Neural cell (in vitro differentiated cells): Measurements from ENCODE around the gene PODXL2. TPM values are rescaled to one million over a fixed set of nuclear protein-coding genes. Genes with fewer than 3 reads are reported as not detected.

ENCODE experiments used
- H2AFZ ChIP-seq: fragments of 200-600, 300-800 bp; sonication (generic), shearing (Covaris generic); 2 replicates; pipeline ENCODE4 v1.6.0; 2014; ENCODE audit warnings: low read depth, mild to moderate bottlenecking, antibody characterized with exemption, low read length, moderate library complexity
- H3F3A ChIP-seq: fragments of 200-600 bp; shearing (Covaris generic); 2 replicates; pipeline ENCODE4 v1.6.1; 2016; ENCODE audit warnings: mild to moderate bottlenecking, moderate library complexity, mixed read lengths, antibody characterized with exemption, low read length; ENCODE audit not compliant: insufficient read depth, poor library complexity, severe bottlenecking
- H3K27ac ChIP-seq: fragments of 200-600, 300-800 bp; sonication (generic), shearing (Covaris generic); 2 replicates; pipeline ENCODE4 v1.5.1; 2014; ENCODE audit warnings: mild to moderate bottlenecking, low read length, moderate library complexity
- H3K27me3 ChIP-seq: fragments of 300-800, 200-600 bp; sonication (generic), shearing (Covaris generic); 2 replicates; pipeline ENCODE4 v1.6.0; 2014; ENCODE audit warnings: mild to moderate bottlenecking, low read depth, low read length, moderate library complexity; ENCODE audit not compliant: insufficient read depth
- H3K36me3 ChIP-seq: fragments of 300-800, 200-600 bp; sonication (generic), shearing (Covaris generic); 2 replicates; pipeline ENCODE4 v1.5.1; 2014; ENCODE audit warnings: mild to moderate bottlenecking, antibody characterized with exemption, low read length, moderate library complexity; ENCODE audit not compliant: insufficient read depth
- H3K4me2 ChIP-seq: fragments of 300-800, 200-600 bp; sonication (generic), shearing (Covaris generic); 2 replicates; pipeline ENCODE4 v1.6.0; 2014; ENCODE audit warnings: mild to moderate bottlenecking, low read length
- H3K4me3 ChIP-seq: fragments of 300-800, 200-600 bp; sonication (generic), shearing (Covaris generic); 2 replicates; pipeline ENCODE4 v1.5.1; 2014; ENCODE audit warnings: mild to moderate bottlenecking, low read length, moderate library complexity
- H3K79me2 ChIP-seq: fragments of 200-600 bp; shearing (Covaris generic); replicated peaks from 2 replicates; pipeline ENCODE4 v1.6.0; 2014; ENCODE audit warnings: mild to moderate bottlenecking, low read length, moderate library complexity; ENCODE audit not compliant: insufficient read depth
- H3K9ac ChIP-seq: fragments of 300-800, 200-600 bp; sonication (generic), shearing (Covaris generic); 2 replicates; pipeline ENCODE4 v1.6.1; 2016; ENCODE audit warnings: mild to moderate bottlenecking, low read length, mixed read lengths
- H3K9me2 ChIP-seq: fragments of 200-600 bp; shearing (Covaris generic); 2 replicates; pipeline ENCODE4 v1.6.1; 2016; ENCODE audit warnings: mild to moderate bottlenecking, low read length, mixed read lengths; ENCODE audit not compliant: insufficient read depth
- H3K9me3 ChIP-seq: fragments of 200-600, 300-800 bp; sonication (generic), shearing (Covaris generic); 2 replicates; pipeline ENCODE4 v1.6.1; 2016; ENCODE audit warnings: mild to moderate bottlenecking, mixed run types, low read length, moderate library complexity, mixed read lengths
- H4K20me1 ChIP-seq: fragments of 200-600 bp; shearing (Covaris generic); 2 replicates; pipeline ENCODE4 v1.6.1; 2016; ENCODE audit warnings: mild to moderate bottlenecking, mixed run types; ENCODE audit not compliant: insufficient read depth
- EZH2 ChIP-seq: fragments of 200-600, 300-800 bp; shearing (Covaris generic), sonication (generic); IDR thresholded peaks from 2 replicates; pipeline ENCODE4 v1.6.1; 2014; ENCODE audit warnings: antibody characterized with exemption, low read length, borderline replicate concordance, mild to moderate bottlenecking; ENCODE audit not compliant: insufficient read depth, poor library complexity, severe bottlenecking
- MXI1 ChIP-seq: fragments of 450-650 bp; conservative IDR thresholded peaks from 2 replicates; pipeline ENCODE4 v1.6.1; 2014; ENCODE audit warnings: antibody characterized with exemption, mild to moderate bottlenecking; ENCODE audit not compliant: poor library complexity, severe bottlenecking
- POLR2AphosphoS5 ChIP-seq: IDR thresholded peaks from 2 replicates; pipeline ENCODE4 v1.6.1; 2012
- RAD21 ChIP-seq: fragments of 450-650 bp; conservative IDR thresholded peaks from 2 replicates; pipeline ENCODE4 v1.6.1; 2014; ENCODE audit warnings: antibody characterized with exemption, mild to moderate bottlenecking, moderate library complexity
- SMC3 ChIP-seq: fragments of 450-650 bp; conservative IDR thresholded peaks from 2 replicates; pipeline ENCODE4 v1.6.1; 2014; ENCODE audit warnings: antibody characterized with exemption, mild to moderate bottlenecking, moderate library complexity; ENCODE audit not compliant: poor library complexity
- TAF1 ChIP-seq: IDR thresholded peaks from 2 replicates; pipeline ENCODE4 v1.6.1; 2012; ENCODE audit warnings: low read depth
- polyA plus RNA-seq: library from polyadenylated mRNA; depleted of rRNA; stranded (reverse); fragments of >200 nt; gene quantifications from 2 replicates; pipeline ENCODE4 v1.2.3, GENCODE V29; 2014
- TF ChIP-seq, protein P1 (sequence below): fragments of 450-650 bp; IDR thresholded peaks from 2 replicates; pipeline ENCODE4 v1.5.1; 2014; ENCODE audit warnings: antibody characterized with exemption, mild to moderate bottlenecking, moderate library complexity; ENCODE audit not compliant: poor library complexity, severe bottlenecking

The PODXL2 gene
- polyA plus RNA-seq, 1 donor from 2014 or later, result 266 TPM

GRCh38 chr3:127673191-127674100 lies 44.5 kb downstream of the PODXL2 start:
- H3F3A ChIP-seq, result no peaks in the 10 kb centered on the region
- no peak overlapping the region for H3K4me2 ChIP-seq
- H3K27me3 ChIP-seq, result no peaks in the 10 kb centered on the region
- H3K36me3 ChIP-seq, result no peaks in the 10 kb centered on the region
- no peaks in the 10 kb centered on the region for H3K9me3 ChIP-seq
- no peak overlapping the region for H2AFZ ChIP-seq
- no peaks in the 10 kb centered on the region for H3K79me2 ChIP-seq
- no peak for TF ChIP-seq RAD21
- peak; percentile 1 for TF ChIP-seq POLR2AphosphoS5
- TF ChIP-seq SMC3, result no peak
- H4K20me1 ChIP-seq, result no peaks in the 10 kb centered on the region
- H3K9ac ChIP-seq, result peak overlapping the region; percentile 42
- peak overlapping the region; percentile 60 for H3K4me3 ChIP-seq
- no peaks in the 10 kb centered on the region for H3K9me2 ChIP-seq
- no peak overlapping the region for H3K27ac ChIP-seq

DNA sequence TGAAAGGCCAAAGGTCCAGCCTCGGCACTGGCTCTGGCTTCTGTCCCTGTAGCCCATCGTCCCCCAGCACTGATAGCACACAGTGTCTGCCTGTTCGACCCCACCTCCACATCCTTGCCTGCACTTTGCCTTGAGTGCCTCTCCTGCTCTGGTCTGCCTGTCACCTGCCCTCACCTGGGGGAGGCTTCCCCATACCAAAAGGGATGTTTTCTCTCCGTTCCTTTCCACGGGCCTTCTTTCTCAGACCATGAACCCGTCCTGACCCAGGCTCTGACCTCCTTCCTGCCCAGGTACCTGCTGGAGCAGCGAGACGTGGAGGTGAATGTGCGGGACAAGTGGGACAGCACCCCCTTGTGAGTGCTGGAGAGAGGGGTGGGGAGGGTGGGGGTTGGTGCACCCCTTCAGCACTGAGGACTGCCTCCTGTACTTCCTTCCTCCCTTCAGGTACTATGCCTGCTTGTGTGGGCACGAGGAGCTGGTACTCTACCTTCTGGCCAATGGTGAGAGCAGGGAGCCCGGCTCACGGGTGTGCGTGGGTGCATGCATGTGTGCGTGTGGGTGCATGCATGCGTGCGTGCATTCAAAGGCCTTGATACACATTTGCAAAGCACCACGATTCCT lies 45.2 kb downstream of the PODXL2 start:
- Histone ChIP-seq H2AFZ (no peak overlapping the region), H3K9ac (no peak overlapping the region), H3K4me3 (no peak overlapping the region), H3K9me2 (no peaks in the 10 kb centered on the region), H3K27ac (no peak overlapping the region), H4K20me1 (no peaks in the 10 kb centered on the region), H3K4me2 (no peak overlapping the region), H3K79me2 (no peaks in the 10 kb centered on the region), H3K9me3 (no peaks in the 10 kb centered on the region), H3F3A (no peaks in the 10 kb centered on the region), H3K27me3 (no peaks in the 10 kb centered on the region), H3K36me3 (no peaks in the 10 kb centered on the region)
- TF ChIP-seq EZH2 (no peak), POLR2AphosphoS5 (peak; percentile 2)

DNA sequence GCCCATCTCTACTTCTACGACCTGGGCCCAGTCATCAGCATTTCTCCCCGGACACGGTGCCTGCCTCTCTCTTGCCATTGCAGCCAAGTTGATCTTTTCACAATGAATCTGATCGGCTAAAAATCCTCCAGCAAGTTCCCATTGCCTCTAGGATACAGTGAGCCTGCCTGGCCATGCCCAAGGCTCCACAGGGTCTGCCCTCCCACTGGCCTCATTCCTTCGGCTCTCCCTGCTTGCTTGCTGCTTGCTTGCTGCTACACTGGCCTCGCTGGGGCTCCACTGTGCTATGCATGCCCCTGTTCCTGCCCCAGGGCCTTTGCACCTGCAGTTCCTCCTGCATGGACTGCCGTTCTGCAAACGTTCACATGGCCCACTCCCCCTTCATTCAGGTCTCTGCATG lies 45.8 kb downstream of the PODXL2 start:
- Histone ChIP-seq H3F3A (no peaks in the 10 kb centered on the region), H3K9me2 (no peaks in the 10 kb centered on the region), H3K4me3 (no peak overlapping the region), H2AFZ (no peak overlapping the region), H3K27ac (no peak overlapping the region), H4K20me1 (no peaks in the 10 kb centered on the region), H3K36me3 (no peaks in the 10 kb centered on the region), H3K27me3 (no peaks in the 10 kb centered on the region), H3K79me2 (no peaks in the 10 kb centered on the region), H3K9me3 (no peaks in the 10 kb centered on the region), H3K9ac (no peak overlapping the region), H3K4me2 (no peak overlapping the region)
- TF ChIP-seq, protein P1, sequence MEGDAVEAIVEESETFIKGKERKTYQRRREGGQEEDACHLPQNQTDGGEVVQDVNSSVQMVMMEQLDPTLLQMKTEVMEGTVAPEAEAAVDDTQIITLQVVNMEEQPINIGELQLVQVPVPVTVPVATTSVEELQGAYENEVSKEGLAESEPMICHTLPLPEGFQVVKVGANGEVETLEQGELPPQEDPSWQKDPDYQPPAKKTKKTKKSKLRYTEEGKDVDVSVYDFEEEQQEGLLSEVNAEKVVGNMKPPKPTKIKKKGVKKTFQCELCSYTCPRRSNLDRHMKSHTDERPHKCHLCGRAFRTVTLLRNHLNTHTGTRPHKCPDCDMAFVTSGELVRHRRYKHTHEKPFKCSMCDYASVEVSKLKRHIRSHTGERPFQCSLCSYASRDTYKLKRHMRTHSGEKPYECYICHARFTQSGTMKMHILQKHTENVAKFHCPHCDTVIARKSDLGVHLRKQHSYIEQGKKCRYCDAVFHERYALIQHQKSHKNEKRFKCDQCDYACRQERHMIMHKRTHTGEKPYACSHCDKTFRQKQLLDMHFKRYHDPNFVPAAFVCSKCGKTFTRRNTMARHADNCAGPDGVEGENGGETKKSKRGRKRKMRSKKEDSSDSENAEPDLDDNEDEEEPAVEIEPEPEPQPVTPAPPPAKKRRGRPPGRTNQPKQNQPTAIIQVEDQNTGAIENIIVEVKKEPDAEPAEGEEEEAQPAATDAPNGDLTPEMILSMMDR, result no peak
- no peak for TF ChIP-seq TAF1
- no peak for TF ChIP-seq MXI1
